H1 (cell line): ENCODE data around the gene CORO7. TPM values are rescaled to one million over a fixed set of nuclear protein-coding genes. Genes with fewer than 3 reads are reported as not detected.

ENCODE experiments used
- CTCF ChIA-PET: fragments of 300-600 bp; sonication (Branson Sonifier 250); formaldehyde crosslinking; loops from one replicate; lab custom pipeline; 2021; ENCODE audit not compliant: partially characterized antibody; lab: Charles Lee
- POLR2A ChIA-PET: fragments of 300-600 bp; sonication (Branson Sonifier 250); formaldehyde crosslinking; loops from one replicate; lab custom pipeline; 2021; ENCODE audit warnings: inconsistent platforms; ENCODE audit not compliant: partially characterized antibody; lab: Charles Lee
- DNase-seq, 2 experiments: peaks; one replicate each; pipeline versions ENCODE4 v3.0.0 to v3.0.0-alpha.2; 2010 to 2022; ENCODE audit warnings: low spot score in 2 of 2, low read depth in 1 of 2, mixed read lengths in 1 of 2
- FAIRE-seq: peaks from 2 replicates; lab custom pipeline; 2011; peaks lifted over from hg19 to GRCh38; lab: Jason Lieb, UNC
- H2AFZ ChIP-seq: 2 replicates; pipeline ENCODE4 v1.8.1; 2012; ENCODE audit warnings: low read length, inconsistent platforms
- H2AK5ac ChIP-seq: 2 replicates; pipeline ENCODE4 v1.6.1; 2013; ENCODE audit warnings: low read depth, low read length
- H2BK120ac ChIP-seq: replicated peaks from 2 replicates; pipeline ENCODE3; 2013; ENCODE audit warnings: low read depth, low read length, inconsistent platforms
- H2BK12ac ChIP-seq: 2 replicates; pipeline ENCODE4 v1.6.1; 2013; ENCODE audit warnings: low read depth, low read length
- H2BK15ac ChIP-seq: 2 replicates; pipeline ENCODE4 v1.6.1; 2013; ENCODE audit warnings: low read length
- H2BK20ac ChIP-seq: 2 replicates; pipeline ENCODE4 v1.6.1; 2013; ENCODE audit warnings: low read length
- H2BK5ac ChIP-seq: 2 replicates; pipeline ENCODE4 v1.6.1; 2013; ENCODE audit warnings: low read depth, low read length
- H3K14ac ChIP-seq: 2 replicates; pipeline ENCODE4 v1.6.1; 2013; ENCODE audit warnings: inconsistent platforms; ENCODE audit not compliant: insufficient read length
- H3K18ac ChIP-seq: 2 replicates; pipeline ENCODE4 v1.6.1; 2013; ENCODE audit warnings: low read length; ENCODE audit errors: extremely low read depth
- H3K23ac ChIP-seq: 2 replicates; pipeline ENCODE4 v1.6.1; 2013; ENCODE audit warnings: inconsistent platforms; ENCODE audit not compliant: insufficient read length
- H3K23me2 ChIP-seq: 2 replicates; pipeline ENCODE4 v1.6.1; 2013; ENCODE audit warnings: low read depth, low read length
- H3K27ac ChIP-seq: 2 replicates; pipeline ENCODE4 v1.6.1; 2011; ENCODE audit warnings: low read depth, low read length, inconsistent platforms
- H3K27me3 ChIP-seq, 4 experiments: replicated peaks in 1 of 4; 1 replicate in 1 of 4; 2 replicates in 3 of 4; pipeline versions ENCODE4 v1.6.1 to v1.8.1; 2011 to 2013; ENCODE audit warnings: low read length in 3 of 4, mild to moderate bottlenecking in 3 of 4, inconsistent platforms in 2 of 4, mixed read lengths in 2 of 4, moderate library complexity in 1 of 4; ENCODE audit not compliant: control insufficient read depth in 3 of 4, insufficient read depth in 3 of 4; ENCODE audit errors: extremely low read depth in 1 of 4
- H3K36me3 ChIP-seq, 4 experiments: 2 replicates each; pipeline versions ENCODE4 v1.6.1 to v1.8.1; 2011 to 2013; ENCODE audit warnings: mild to moderate bottlenecking in 4 of 4, low read length in 3 of 4, moderate library complexity in 2 of 4, control low read depth in 1 of 4, inconsistent platforms in 1 of 4; ENCODE audit not compliant: insufficient read depth in 4 of 4, control insufficient read depth in 2 of 4
- H3K4ac ChIP-seq: replicated peaks from 2 replicates; pipeline ENCODE3; 2013; ENCODE audit warnings: low read length, low read depth, mixed read lengths, inconsistent platforms; ENCODE audit not compliant: insufficient read length
- H3K4me1 ChIP-seq, 4 experiments: replicated peaks in 1 of 4; 1 replicate in 1 of 4; 2 replicates in 3 of 4; pipeline versions ENCODE4 v1.6.1 to v1.8.1; 2011 to 2013; ENCODE audit warnings: low read length in 3 of 4, inconsistent platforms in 2 of 4, mixed read lengths in 1 of 4; ENCODE audit not compliant: insufficient read depth in 4 of 4, control insufficient read depth in 3 of 4
- H3K4me2 ChIP-seq, 2 experiments: 2 replicates each; pipeline versions ENCODE4 v1.6.1 to v1.8.1; 2011 to 2013; ENCODE audit warnings: low read depth in 2 of 2, low read length in 2 of 2, control low read depth in 1 of 2, inconsistent platforms in 1 of 2, mild to moderate bottlenecking in 1 of 2; ENCODE audit not compliant: insufficient read depth in 1 of 2
- H3K4me3 ChIP-seq, 4 experiments: fragments of 200-600, 300-600 bp in 1 of 4; sonication (generic), shearing (Covaris generic), sonication (Bioruptor Twin) in 1 of 4; 2 replicates each; pipeline versions ENCODE4 v1.5.1 to v1.8.1; 2011 to 2016; ENCODE audit warnings: low read length in 4 of 4, low read depth in 3 of 4, control low read depth in 2 of 4, inconsistent platforms in 2 of 4, mild to moderate bottlenecking in 2 of 4, mixed read lengths in 1 of 4, moderate library complexity in 1 of 4; ENCODE audit not compliant: insufficient read depth in 2 of 4; ENCODE audit errors: extremely low read depth in 1 of 4
- H3K56ac ChIP-seq: replicated peaks from 2 replicates; pipeline ENCODE3; 2013; ENCODE audit warnings: low read depth, mild to moderate bottlenecking, mixed read lengths, low read length, inconsistent platforms; ENCODE audit not compliant: insufficient read length
- H3K79me1 ChIP-seq: 2 replicates; pipeline ENCODE4 v1.6.1; 2013; ENCODE audit warnings: low read depth, low read length, control low read depth
- H3K79me2 ChIP-seq, 2 experiments: 2 replicates each; pipeline versions ENCODE4 v1.6.1 to v1.8.1; 2012 to 2013; ENCODE audit warnings: low read length in 2 of 2, mild to moderate bottlenecking in 2 of 2, inconsistent platforms in 1 of 2; ENCODE audit not compliant: insufficient read depth in 2 of 2, control insufficient read depth in 1 of 2
- H3K9ac ChIP-seq, 4 experiments: replicated peaks in 1 of 4; 1 replicate in 1 of 4; 2 replicates in 3 of 4; pipeline versions ENCODE4 v1.6.1 to v1.8.1; 2011 to 2013; ENCODE audit warnings: low read depth in 3 of 4, low read length in 3 of 4, control low read depth in 2 of 4, mild to moderate bottlenecking in 2 of 4, moderate library complexity in 2 of 4, inconsistent platforms in 1 of 4; ENCODE audit errors: extremely low read depth in 1 of 4
- H3K9me3 ChIP-seq, 2 experiments: 2 replicates each; pipeline versions ENCODE4 v1.6.1 to v1.8.1; 2012 to 2013; ENCODE audit warnings: mild to moderate bottlenecking in 2 of 2, moderate library complexity in 2 of 2, control low read depth in 1 of 2, inconsistent platforms in 1 of 2, low read depth in 1 of 2, low read length in 1 of 2, mixed read lengths in 1 of 2; ENCODE audit not compliant: insufficient read depth in 2 of 2
- H4K20me1 ChIP-seq, 2 experiments: replicated peaks in 1 of 2; 2 replicates each; pipeline versions ENCODE3 to v1.8.1; 2011 to 2013; ENCODE audit warnings: inconsistent platforms in 2 of 2, low read length in 2 of 2, mild to moderate bottlenecking in 1 of 2; ENCODE audit not compliant: insufficient read depth in 2 of 2, control insufficient read depth in 1 of 2
- H4K5ac ChIP-seq: 2 replicates; pipeline ENCODE4 v1.6.1; 2013; ENCODE audit warnings: low read length, low read depth, mixed read lengths, inconsistent platforms; ENCODE audit not compliant: insufficient read length
- H4K8ac ChIP-seq: 2 replicates; pipeline ENCODE4 v1.8.0; 2013; ENCODE audit warnings: mild to moderate bottlenecking, moderate library complexity, low read length, inconsistent platforms; ENCODE audit not compliant: insufficient read depth; ENCODE audit errors: extremely low read depth
- H4K91ac ChIP-seq: replicated peaks from 2 replicates; pipeline ENCODE3; 2013; ENCODE audit warnings: low read length, mixed read lengths, inconsistent platforms; ENCODE audit not compliant: insufficient read length
- EZH2 ChIP-seq: fragments of 200-600 bp; sonication (generic); IDR thresholded peaks from 2 replicates; pipeline ENCODE4 v1.7.1; 2012; ENCODE audit warnings: low read depth, mild to moderate bottlenecking, moderate library complexity, low read length, inconsistent platforms; ENCODE audit not compliant: severe bottlenecking
- FOSL1 ChIP-seq: IDR thresholded peaks from 2 replicates; pipeline ENCODE4 v1.6.1; 2011; ENCODE audit warnings: mild to moderate bottlenecking, low read depth, low read length, moderate library complexity; ENCODE audit not compliant: insufficient read depth
- RAD21 ChIP-seq, 2 experiments: IDR thresholded peaks in 1 of 2; conservative IDR thresholded peaks in 1 of 2; 2 replicates each; pipeline ENCODE4 v1.6.1; 2011; ENCODE audit warnings: low read depth in 2 of 2, low read length in 2 of 2, improper control_type of control experiment in 1 of 2, inconsistent platforms in 1 of 2, mild to moderate bottlenecking in 1 of 2, moderate library complexity in 1 of 2
- RFX5 ChIP-seq: IDR thresholded peaks from 2 replicates; pipeline ENCODE4 v1.6.1; 2011; ENCODE audit warnings: low read depth, low read length, improper control_type of control experiment, borderline replicate concordance
- TBP ChIP-seq: IDR thresholded peaks from 2 replicates; pipeline ENCODE4 v1.6.1; 2011; ENCODE audit warnings: low read depth, low read length, improper control_type of control experiment
- whole genome bisulfite sequencing, 2 experiments: shearing (Covaris generic) in 1 of 2; methylation state at CpG; one replicate each; pipeline versions ENCODE4 v1.1.6 to v1.1.7; 2013 to 2015; ENCODE audit warnings: low lambda C conversion rate in 2 of 2, mixed read lengths in 2 of 2, inconsistent platforms in 1 of 2, low coverage in 1 of 2, missing lambda C conversion rate in 1 of 2; ENCODE audit not compliant: insufficient replicate concordance in 2 of 2, insufficient coverage in 1 of 2, insufficient read length in 1 of 2; ENCODE audit errors: extremely low coverage in 1 of 2, missing lambda C conversion rate in 1 of 2; 5-methylcytosine and 5-hydroxymethylcytosine counted together
- polyA plus RNA-seq, 7 experiments: library from polyadenylated mRNA; depleted of rRNA in 3 of 7; stranded (reverse) in 5 of 7; unstranded in 2 of 7; fragments of >200 nt in 5 of 7; fragments of 200-250 nt in 2 of 7; gene quantifications; 1 replicate in 5 of 7; 2 replicates in 1 of 7; 4 replicates in 1 of 7; pipeline versions ENCODE4 v1.2.1 to v1.2.3, GENCODE V29; 2011 to 2013; ENCODE audit warnings: missing spikeins in 2 of 7, mixed read lengths in 2 of 7
- total RNA-seq: library from RNA; stranded (reverse); fragmentation: NEBNext Ultra II Directional; extraction: Animal tissue kit (Norgen Biotek cat#: 25700); gene quantifications from 2 replicates; pipeline ENCODE4 v1.2.1, GENCODE V29; 2021
- TF ChIP-seq, protein P1 (sequence below): IDR thresholded peaks from 2 replicates; pipeline ENCODE4 v1.6.1; 2011; ENCODE audit warnings: low read length, improper control_type of control experiment

CORO7 gene
- total and polyA plus RNA-seq, 2 of the 8 experiments (the other 6 are each of a cell fraction or from before 2014, with no cell fraction given), result 25.2 to 29.8 TPM

DNA sequence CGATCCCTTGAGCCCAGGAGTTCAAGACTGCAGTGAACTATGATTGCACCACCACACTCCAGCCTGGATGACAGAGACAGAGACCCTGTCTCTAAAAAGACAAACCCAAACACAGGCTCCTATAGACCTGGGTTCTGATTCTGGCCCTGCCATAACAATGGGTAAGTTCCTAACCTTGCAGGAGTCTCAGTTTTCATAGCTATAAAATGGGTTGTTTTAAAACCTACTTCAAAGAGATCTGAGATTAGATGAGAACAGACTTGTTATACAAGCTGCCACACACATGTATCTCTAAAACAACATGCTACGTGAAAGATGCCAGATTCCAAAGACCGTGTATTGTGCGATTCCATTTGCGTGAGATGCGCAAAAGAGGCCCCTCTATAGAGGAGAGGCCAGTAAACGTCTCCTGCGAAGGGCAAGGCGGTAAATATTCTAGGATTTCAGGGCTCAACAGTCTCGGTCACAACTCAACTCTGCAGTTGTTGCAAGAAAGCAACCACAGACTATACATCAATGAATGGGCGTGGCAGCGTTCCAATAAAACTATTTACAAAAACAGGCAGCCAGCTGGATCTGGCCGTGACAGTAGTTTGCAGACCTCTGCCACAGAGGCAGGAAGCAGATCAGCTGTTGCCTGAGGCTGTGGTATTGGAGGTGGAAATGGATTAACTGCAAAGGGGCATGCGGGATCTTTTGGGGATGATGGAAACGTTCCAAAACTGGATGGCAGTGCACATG is 5.9 kb downstream of the CORO7 start:
- no peak overlapping the region for H3K4ac ChIP-seq
- H3K23me2 ChIP-seq, result peaks cover under 1% of the 10 kb centered on the region; the same call in 1 of the 2 replicates
- no peak overlapping the region for H2BK15ac ChIP-seq
- no peak for FAIRE-seq
- no peak overlapping the region for H4K8ac ChIP-seq
- H3K9ac ChIP-seq, result no peak overlapping the region
- ChIA-PET POLR2A (interaction anchor here (0.9 to 1.7 kb wide), 4 partner anchors 17 to 139 kb away, joined by 3 to 6 read pairs (median 4); no protein-coding TSS in a partner anchor), CTCF (interaction anchor here (1.0 to 17.2 kb wide), 11 partner anchors 7 to 157 kb away, joined by 3 to 659 read pairs (median 4); no protein-coding TSS in a partner anchor)
- 92% methylated on average over 15 of the region's 15 CpGs; no CpG with 5 or more reads in 1 of the 2 experiments for WGBS, 2 experiments
- no peak overlapping the region for H4K5ac ChIP-seq
- H3K27me3 ChIP-seq, result no peaks in the 10 kb centered on the region
- H3K4me3 ChIP-seq, result no peak overlapping the region
- no peak overlapping the region for H2BK12ac ChIP-seq
- H4K91ac ChIP-seq, result no peak overlapping the region
- no peak overlapping the region for H2BK120ac ChIP-seq
- H3K36me3 ChIP-seq, result no peaks in the 10 kb centered on the region; a peak in 1 of 8 replicates
- no peaks in the 10 kb centered on the region for H3K79me2 ChIP-seq
- H2AK5ac ChIP-seq, result no peak overlapping the region
- H3K14ac ChIP-seq, result no peak overlapping the region
- H2BK5ac ChIP-seq, result no peak overlapping the region
- 0 out of 2 replicates have a peak, but pooled peaks cover 3% of the 10 kb centered on the region for H3K79me1 ChIP-seq
- no peak overlapping the region for H3K56ac ChIP-seq
- no peaks in the 10 kb centered on the region for H3K9me3 ChIP-seq
- peaks cover 0 to 12% of the 10 kb centered on the region in 2 experiments for H4K20me1 ChIP-seq
- no peak overlapping the region for H3K18ac ChIP-seq
- DNase-seq, result no peak
- no peak overlapping the region for H3K23ac ChIP-seq
- H2AFZ ChIP-seq, result no peak overlapping the region
- peaks cover under 1 to 5% (median 3%) of the 10 kb centered on the region in 4 experiments; a peak in 5 of 7 replicates for H3K4me1 ChIP-seq
- TF ChIP-seq TBP, result no peak
- no peak for TF ChIP-seq RFX5
- no peak for TF ChIP-seq FOSL1
- no peak for TF ChIP-seq RAD21 (IDR thresholded peaks at IDR 0.05 in 1 of 2, conservative IDR thresholded peaks at IDR 0.05 in 1 of 2; ENCODE audit: low read depth in 2 of 2, low read length in 2 of 2)
- TF ChIP-seq EZH2, result no peak
- TF ChIP-seq, protein P1, sequence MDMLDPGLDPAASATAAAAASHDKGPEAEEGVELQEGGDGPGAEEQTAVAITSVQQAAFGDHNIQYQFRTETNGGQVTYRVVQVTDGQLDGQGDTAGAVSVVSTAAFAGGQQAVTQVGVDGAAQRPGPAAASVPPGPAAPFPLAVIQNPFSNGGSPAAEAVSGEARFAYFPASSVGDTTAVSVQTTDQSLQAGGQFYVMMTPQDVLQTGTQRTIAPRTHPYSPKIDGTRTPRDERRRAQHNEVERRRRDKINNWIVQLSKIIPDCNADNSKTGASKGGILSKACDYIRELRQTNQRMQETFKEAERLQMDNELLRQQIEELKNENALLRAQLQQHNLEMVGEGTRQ, result no peak
- no peak overlapping the region for H3K27ac ChIP-seq
- no peak overlapping the region for H3K4me2 ChIP-seq
- H2BK20ac ChIP-seq, result no peak overlapping the region
